DMS79 treated with DMSO at 0.1 percent for 48 hours (cell line): ENCODE data around the gene IVNS1ABP.
"Not testable (repeated sequence)": the region's sequence is repeated elsewhere in the genome, so short reads cannot be mapped to it uniquely, and the experiment has no call there.

Source experiments
- DNase-seq: peaks from one replicate; lab custom pipeline; 2025; lab: John Stamatoyannopoulos, UW

IVNS1ABP gene

GRCh38 chr1:185252404-185252803 lies 64.6 kb downstream of the IVNS1ABP start:
- not testable (repeated sequence) for DNase-seq

GRCh38 chr1:185251928-185252327 lies 65.1 kb downstream of the IVNS1ABP start:
- DNase-seq = not testable (repeated sequence)

- no peak for DNase-seq
Measured at GRCh38 chr1:185250063-185250462, 67.0 kb downstream of the IVNS1ABP start.

DNA sequence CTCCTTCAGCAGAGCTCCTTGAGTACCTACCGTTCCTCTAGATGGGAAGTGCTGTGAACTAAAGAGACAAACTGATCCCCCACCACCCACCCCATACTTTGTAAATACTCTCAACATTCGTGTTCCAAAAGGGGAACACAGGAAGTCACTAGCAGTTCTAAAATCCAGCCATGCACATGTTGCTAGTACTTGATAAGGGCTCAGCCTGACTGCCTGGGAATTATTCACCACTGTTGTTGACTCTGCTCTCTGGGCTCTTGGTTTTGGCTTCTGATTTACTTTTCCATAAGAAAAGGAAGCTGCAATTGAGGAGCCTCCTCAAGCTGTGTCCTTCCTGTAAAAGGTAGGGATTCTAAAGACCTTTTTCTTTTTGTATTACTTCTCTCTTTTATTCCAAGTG lies 67.5 kb downstream of the IVNS1ABP start:
- no peak for DNase-seq
